SIG-M5 treated with dmso at 0.1 percent for 504 hours (cell line): ENCODE results near the gene TECPR2.
"Not testable (repeated sequence)": the region's sequence is repeated elsewhere in the genome, so short reads cannot be mapped to it uniquely, and the experiment has no call there.

Source experiments
- DNase-seq: peaks from one replicate; lab custom pipeline; 2025; ENCODE audit not compliant: unreplicated experiment; lab: John Stamatoyannopoulos, UW

TECPR2 gene

GRCh38 chr14:102333795-102334705 is 28.7 kb upstream of the TECPR2 start:
- DNase-seq, result no peak

DNA sequence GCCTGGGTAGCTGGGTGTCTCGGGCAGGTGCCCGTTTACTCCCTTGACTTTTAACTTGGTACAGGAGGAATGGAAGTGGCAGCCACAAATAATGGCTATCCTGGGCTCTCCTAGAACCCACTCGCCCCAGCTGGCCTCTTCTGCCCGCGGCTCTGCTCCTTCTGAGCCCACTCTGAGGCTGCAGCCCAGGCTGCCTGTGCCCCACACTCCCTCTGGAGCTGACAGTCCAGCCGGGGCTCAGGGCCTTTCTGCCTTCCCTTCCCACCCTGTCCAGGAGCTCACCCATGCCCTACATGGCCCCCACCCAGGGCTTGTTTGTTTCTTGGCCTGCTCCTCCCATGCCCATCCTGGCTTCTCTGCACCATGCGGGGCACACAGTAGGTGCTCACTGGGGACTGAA is 27.6 kb upstream of the TECPR2 start:
- DNase-seq, result no peak

DNA sequence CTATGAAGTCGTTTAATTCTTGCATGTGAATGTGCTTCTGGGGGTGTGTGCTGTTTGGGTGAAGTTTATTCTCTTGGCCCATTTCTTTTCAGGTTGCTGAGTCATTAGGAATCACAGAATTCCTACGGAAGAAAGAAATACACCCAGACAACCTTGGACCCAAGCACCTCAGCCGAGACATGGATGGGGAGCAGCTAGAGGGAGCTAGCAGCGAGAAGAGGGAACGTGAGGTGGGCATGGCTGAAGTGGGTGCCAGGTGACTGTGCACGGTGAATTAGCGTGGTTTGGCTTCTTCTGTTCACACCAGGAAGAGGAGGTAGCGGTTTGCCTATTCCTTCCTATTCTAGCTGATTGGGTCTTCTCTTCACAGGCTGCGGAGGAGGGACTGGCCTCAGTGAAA is 24.0 kb upstream of the TECPR2 start:
- DNase-seq, result no peak

- no peak for DNase-seq
These were observed 21.2 kb upstream of the TECPR2 start for GRCh38 chr14:102341566-102341965.

DNA sequence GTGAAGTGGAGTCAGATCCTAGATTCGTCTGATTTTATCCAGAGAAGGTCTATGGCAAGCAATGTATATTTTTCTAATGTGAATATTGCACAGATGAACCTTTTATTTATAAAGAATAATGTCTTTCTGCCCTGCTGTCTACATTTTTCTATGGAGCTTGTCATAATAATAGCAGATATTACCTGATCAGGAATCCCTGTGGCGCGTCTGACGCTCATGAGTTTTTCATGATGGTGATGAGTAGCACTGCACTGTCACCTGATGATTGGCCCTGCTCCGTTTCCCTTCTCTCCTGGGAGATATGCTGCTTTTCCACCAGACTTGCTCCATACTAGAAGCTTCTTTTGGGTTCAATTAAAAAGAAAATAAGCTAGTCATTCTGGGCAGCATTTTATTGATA is 20.5 kb upstream of the TECPR2 start:
- DNase-seq, result no peak

- DNase-seq, result no peak
These were observed 18.7 kb upstream of the TECPR2 start for GRCh38 chr14:102344084-102344483.

DNA sequence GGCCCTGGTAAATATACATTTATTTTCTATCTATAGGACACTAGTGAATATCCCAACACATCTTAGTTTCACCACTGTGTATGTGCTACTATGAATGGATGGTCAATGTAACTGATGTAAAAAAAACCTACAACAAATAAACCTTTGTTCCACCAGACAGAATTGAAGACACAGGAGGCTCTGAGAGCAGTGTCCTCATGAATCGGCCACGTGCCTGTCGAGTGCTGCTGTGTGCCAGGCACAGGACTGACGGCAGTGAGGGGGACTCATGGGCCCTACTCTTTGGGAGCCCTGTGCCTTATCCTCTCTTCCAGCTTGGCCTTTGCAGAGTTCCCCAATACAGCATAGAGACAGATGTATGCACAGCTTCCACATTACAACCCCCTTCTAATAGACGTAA is 18.3 kb upstream of the TECPR2 start:
- no peak for DNase-seq

- no peak for DNase-seq
These were observed 17.5 kb upstream of the TECPR2 start for GRCh38 chr14:102345232-102345631.

GRCh38 chr14:102346645-102347044 is 16.1 kb upstream of the TECPR2 start:
- no peak for DNase-seq

DNA sequence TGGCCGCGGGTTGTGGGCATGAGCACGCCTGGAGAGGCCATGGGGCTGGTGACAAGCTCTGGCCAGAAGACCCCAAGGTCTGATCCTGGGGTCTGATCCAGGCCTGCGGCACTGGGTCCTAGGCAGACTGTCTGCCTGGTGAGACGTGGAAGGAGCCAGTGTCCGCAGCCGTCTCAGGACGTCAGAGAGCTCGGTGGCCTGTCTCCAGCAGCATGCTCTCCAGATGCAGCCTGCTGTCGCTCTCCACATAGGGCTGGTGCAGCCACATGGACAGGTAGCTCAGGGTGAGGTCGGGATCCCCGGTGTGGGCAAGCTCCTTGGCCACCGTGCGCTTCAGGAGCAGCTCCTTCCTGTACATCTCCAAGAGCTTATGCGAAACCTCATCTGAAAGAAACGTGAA is 14.4 kb upstream of the TECPR2 start:
- DNase-seq, result no peak

GRCh38 chr14:102351023-102351422 is 11.7 kb upstream of the TECPR2 start:
- no peak for DNase-seq

- not testable (repeated sequence) for DNase-seq
These were observed 11.1 kb upstream of the TECPR2 start for GRCh38 chr14:102351593-102351992.

GRCh38 chr14:102352213-102352612 is 10.5 kb upstream of the TECPR2 start:
- no peak for DNase-seq

DNA sequence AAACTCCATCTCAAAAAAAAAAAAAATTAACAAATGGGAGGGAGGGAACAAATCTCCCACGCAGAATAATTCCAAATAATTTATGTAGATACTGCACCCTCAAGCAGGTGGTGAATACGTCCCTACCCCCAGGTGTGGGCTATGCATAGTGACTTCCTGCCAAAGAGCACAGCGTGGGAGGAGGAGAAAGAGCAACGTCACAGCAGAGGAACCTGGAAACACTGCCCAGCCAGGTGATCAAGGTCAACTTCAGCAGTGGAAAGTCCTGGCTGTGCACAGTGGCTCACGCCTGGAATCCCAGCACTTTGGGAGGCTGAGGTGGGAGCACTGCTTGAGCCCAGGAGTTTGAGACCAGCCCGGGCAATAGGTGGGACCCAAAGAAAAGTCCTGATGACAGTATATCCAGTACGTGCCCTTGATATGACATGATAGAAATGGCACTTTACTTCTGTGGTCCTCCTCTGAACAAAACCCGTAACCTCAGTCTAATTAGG is 9.6 kb upstream of the TECPR2 start:
- DNase-seq, result no peak

GRCh38 chr14:102356280-102356679 is 6.5 kb upstream of the TECPR2 start:
- DNase-seq, result no peak

DNA sequence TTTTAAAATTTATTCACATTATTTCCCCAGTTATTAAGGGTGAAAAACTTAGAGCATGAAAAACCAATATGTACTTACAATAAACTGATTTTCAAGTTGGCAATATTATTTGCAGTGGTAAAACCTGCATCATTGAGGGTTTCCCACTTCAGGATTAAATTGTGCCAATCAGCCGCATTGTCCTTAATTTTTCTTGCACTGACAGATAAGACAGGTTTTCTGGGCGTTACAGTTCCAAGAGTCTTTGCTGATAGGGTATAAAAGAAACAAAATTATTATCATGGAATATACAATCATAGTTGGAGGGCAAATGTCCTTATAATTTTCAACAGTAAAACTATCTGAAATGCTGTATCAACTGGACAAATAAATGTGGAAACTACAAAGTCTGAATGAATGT is 3.4 kb upstream of the TECPR2 start:
- no peak for DNase-seq

GRCh38 chr14:102360388-102360787 is 2.4 kb upstream of the TECPR2 start:
- no peak for DNase-seq

- no peak for DNase-seq
These were observed 657 bp upstream of the TECPR2 start for GRCh38 chr14:102362084-102362483.

DNA sequence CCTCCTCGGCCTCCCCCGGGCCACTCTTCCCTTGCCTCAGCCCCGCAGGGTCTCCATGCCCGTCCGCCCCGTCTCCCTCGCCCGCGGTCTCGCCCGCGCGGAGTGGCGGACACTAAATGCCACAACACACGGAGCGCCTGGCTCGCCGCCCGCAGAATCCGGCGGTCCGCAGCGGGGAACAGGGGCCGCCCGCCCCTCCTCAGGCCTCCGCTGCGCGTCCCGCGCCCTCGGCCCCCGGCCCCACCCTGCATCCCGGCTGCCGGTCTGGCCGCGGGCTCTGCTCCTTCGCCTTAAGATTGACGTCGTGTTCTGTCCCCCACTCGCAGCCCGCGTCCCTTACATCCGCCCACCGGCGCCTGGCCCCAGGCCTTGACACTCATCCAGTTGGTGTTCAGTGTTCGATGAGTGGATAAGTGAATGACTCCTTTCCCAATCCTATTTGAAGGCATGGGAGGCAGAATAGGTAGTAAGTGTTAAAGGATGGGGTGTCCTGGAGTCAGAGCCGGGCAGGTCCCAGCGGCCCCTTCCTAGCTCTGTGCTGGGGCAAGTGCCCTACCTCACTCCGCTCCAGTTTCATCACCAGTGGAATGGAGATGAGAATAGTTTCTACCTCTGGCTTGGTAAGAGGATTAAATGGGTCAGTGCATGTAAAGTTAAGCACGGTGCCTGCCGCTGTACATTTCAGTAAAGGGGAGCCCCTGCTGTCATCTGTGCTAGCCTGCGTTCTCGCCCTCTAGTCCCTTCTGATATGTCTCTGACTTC is 622 bp downstream of the TECPR2 start:
- DNase-seq, result no peak

DNA sequence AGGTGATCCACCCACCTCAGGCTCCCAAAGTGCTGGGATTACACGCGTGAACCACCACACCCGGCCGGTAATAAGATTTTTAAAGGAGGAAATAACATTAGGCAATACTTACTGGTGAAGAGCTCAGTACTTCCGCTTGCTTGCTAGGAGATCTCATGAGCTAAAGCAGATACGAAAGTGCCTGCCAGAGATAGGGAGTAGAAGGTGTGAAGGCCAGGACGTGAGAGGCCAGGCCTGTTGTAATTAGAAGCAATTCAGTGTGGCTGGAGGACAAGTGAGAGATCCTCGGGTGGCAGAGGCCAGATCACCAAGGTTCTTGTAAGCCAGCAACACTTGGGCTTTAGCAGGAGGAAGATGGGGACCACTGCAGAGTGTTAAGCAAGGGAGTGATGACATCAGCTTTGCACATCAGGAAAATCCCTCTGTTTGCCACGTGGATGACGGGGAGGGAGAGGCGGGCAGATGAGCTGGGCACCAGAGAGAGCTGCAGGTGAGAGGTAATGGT is 7.6 kb downstream of the TECPR2 start:
- peak; percentile 93 for DNase-seq

- no peak for DNase-seq
These were observed 8.6 kb downstream of the TECPR2 start for GRCh38 chr14:102371361-102371760.

DNA sequence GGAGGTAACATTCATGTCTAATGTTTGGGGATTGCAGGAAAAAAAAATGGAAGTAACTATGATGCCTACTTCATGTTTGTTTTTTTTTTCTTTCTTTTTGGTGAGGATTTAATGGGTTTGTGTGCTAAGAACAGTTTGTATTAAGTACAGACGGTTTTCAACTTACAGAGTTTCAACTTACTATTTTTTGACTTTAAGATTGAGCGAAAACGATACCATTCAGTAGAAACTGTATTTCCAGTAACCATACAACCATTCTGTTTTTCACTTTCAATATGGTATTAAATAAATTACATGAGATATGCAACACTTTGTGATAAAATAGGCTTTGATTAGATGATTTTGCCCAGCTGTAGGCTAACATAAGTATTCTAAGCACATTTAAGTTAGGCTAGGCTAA is 10.4 kb downstream of the TECPR2 start:
- DNase-seq, result no peak
